Measurements from ENCODE around the gene FHL1. TPM values are rescaled to one million over a fixed set of nuclear protein-coding genes. Genes with fewer than 3 reads are reported as not detected.

FHL1 gene
- total RNA-seq, 1 donor from 2014 or later = 248 TPM

DNA sequence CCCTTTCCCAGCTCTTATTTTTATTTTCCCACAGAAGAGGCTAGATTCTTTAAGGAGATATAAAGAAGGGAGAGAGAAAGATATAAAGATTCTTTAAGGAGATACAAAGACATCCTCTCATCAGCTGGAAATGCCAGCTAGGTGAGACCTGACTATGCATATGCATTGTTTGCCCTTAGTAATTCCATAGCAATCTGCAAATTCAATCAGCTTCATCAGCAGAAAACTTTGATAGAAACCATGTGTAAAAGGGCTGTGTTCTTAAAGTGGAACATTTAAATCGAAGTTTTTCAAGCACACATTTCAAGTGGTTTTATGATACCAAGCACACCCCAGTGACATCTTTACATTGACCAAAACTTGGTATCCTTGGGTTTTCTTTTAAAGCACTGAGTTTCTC lies 24.1 kb downstream of the FHL1 start:
- TF ChIP-seq, protein P1, sequence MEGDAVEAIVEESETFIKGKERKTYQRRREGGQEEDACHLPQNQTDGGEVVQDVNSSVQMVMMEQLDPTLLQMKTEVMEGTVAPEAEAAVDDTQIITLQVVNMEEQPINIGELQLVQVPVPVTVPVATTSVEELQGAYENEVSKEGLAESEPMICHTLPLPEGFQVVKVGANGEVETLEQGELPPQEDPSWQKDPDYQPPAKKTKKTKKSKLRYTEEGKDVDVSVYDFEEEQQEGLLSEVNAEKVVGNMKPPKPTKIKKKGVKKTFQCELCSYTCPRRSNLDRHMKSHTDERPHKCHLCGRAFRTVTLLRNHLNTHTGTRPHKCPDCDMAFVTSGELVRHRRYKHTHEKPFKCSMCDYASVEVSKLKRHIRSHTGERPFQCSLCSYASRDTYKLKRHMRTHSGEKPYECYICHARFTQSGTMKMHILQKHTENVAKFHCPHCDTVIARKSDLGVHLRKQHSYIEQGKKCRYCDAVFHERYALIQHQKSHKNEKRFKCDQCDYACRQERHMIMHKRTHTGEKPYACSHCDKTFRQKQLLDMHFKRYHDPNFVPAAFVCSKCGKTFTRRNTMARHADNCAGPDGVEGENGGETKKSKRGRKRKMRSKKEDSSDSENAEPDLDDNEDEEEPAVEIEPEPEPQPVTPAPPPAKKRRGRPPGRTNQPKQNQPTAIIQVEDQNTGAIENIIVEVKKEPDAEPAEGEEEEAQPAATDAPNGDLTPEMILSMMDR (IDR thresholded peaks at IDR 0.05) = no peak
- Histone ChIP-seq H3K27me3 (ENCODE audit: low read depth) (no peaks in the 10 kb centered on the region), H3K4me3 (no peak overlapping the region), H3K36me3 (no peaks in the 10 kb centered on the region), H3K9me3 (no peaks in the 10 kb centered on the region), H3K27ac (no peak overlapping the region), H3K4me1 (peaks cover 4% of the 10 kb centered on the region)
- no peak for DNase-seq
- intact Hi-C loops (cut with DNase I) = no loop called here
- ATAC-seq = no peak

DNA sequence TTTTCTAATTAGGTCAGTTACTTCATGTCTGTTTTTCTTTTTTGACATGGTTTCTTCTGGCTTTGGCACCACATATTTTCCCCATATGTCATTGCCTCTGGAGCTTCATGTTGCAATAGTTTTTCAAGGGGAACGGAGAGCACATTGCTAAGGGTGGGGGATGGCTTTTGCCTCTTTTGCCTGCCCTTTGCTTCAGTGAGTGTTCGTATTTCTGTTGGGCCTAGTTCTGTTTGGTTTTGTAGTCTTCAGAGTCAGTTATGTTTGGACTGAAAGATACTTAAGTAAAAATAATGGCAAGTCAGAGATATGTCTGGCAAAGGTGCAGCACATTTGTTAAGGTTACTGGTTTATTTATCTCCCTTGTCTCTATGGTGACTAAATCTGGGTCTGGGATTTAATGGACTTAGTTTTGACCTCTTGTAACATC lies 29.1 kb downstream of the FHL1 start:
- H3K27me3 ChIP-seq (ENCODE audit: low read depth) = no peaks in the 10 kb centered on the region
- no peaks in the 10 kb centered on the region for H3K9me3 ChIP-seq
- H3K27ac ChIP-seq = peak overlapping the region; percentile 47
- H3K36me3 ChIP-seq = no peaks in the 10 kb centered on the region
- TF ChIP-seq, protein P1 (IDR thresholded peaks at IDR 0.05) = no peak
- ATAC-seq (peak; percentile 79 to 85), DNase-seq (no peak)
- intact Hi-C loops (cut with DNase I) = no loop called here
- no peaks in the 10 kb centered on the region for H3K4me1 ChIP-seq
- H3K4me3 ChIP-seq = no peak overlapping the region

DNA sequence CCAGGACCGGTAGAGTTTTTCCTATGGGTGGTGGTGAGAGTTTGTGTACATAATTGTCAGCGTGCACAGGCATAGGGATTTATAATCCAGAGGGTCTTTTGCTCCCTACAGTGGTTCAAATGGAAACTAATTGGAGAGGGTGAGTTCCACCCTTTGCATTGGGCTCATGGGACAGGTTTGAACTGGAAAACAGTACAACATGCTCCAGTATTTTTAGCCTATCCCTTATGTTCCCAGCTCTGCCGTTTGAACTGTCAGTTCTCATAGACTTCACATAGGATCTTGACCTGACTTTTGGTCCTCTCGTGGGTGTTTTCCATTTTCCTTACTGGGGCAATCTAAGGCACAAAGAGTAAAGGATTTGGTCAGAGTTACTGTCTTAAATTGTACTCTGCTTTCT lies 31.8 kb downstream of the FHL1 start:
- Histone ChIP-seq H3K4me1 (no peaks in the 10 kb centered on the region), H3K9me3 (no peaks in the 10 kb centered on the region), H3K27me3 (ENCODE audit: low read depth) (no peaks in the 10 kb centered on the region), H3K27ac (no peak overlapping the region), H3K4me3 (no peak overlapping the region), H3K36me3 (no peaks in the 10 kb centered on the region)
- DNase-seq (no peak), ATAC-seq (no peak)
- TF ChIP-seq, protein P1 (IDR thresholded peaks at IDR 0.05) = no peak
- intact Hi-C loops (cut with DNase I) = no loop called here

DNA sequence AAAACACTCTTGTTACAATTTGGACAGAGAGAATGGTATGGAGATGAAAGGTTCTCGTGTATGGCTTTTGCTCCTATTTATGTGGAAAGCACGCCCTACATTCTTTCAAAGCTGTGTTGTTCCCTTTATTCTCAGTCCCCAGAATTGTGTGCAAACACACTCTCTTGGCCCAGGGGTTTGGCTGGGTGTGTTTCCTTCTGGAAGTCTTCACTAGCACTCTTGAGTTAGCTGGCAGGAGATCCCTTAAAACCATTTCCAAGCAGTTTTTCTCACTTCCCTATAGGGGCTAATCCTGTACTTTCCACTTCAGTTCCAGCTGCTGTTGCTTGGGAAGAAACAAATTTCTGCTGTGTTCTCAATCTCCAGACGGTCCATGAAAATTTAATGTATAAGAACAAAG lies 35.1 kb downstream of the FHL1 start:
- no peaks in the 10 kb centered on the region for H3K27me3 ChIP-seq (ENCODE audit: low read depth)
- TF ChIP-seq, protein P1 (IDR thresholded peaks at IDR 0.05) = no peak
- no peaks in the 10 kb centered on the region for H3K9me3 ChIP-seq
- H3K4me1 ChIP-seq = no peaks in the 10 kb centered on the region
- H3K36me3 ChIP-seq = no peaks in the 10 kb centered on the region
- DNase-seq (no peak), ATAC-seq (peak in 1 of 2 donors; percentile 36)
- intact Hi-C loops (cut with DNase I) = no loop called here
- no peak overlapping the region for H3K4me3 ChIP-seq
- H3K27ac ChIP-seq = no peak overlapping the region

DNA sequence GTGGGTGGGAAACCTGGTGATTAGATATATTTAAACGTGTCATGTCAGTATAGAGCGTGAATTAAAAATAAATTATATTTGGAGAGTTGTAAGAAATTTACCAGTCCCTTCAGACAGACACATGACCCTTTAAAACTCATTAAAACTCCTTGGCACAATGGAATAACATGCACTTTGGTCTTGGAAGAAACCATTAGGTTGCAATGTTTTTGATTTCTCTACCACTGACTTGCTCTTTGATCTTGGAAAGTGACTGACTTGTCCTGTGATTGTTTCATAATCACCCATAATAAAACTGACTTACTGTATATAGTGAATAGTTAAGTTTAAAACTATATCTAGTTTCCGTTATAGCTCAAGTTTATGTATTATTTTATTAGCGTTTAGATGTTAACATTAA lies 35.8 kb downstream of the FHL1 start:
- no peak for DNase-seq
- intact Hi-C loops (cut with DNase I) = no loop called here

More for the DNA sequence above, 35.8 kb downstream of the FHL1 start:
- TF ChIP-seq, protein P1 (IDR thresholded peaks at IDR 0.05) = no peak
- ATAC-seq = no peak
- no peaks in the 10 kb centered on the region for H3K4me1 ChIP-seq
- no peaks in the 10 kb centered on the region for H3K27me3 ChIP-seq (ENCODE audit: low read depth)
- no peak overlapping the region for H3K27ac ChIP-seq
- no peak overlapping the region for H3K4me3 ChIP-seq
- no peaks in the 10 kb centered on the region for H3K9me3 ChIP-seq
- no peaks in the 10 kb centered on the region for H3K36me3 ChIP-seq
